IPS-11a (cell line): ENCODE measurements around the gene DST.
"Not testable (repeated sequence)": the region's sequence is repeated elsewhere in the genome, so short reads cannot be mapped to it uniquely, and the experiment has no call there.

Source experiments
- H3K4me3 ChIP-seq: one replicate; pipeline ENCODE4 v1.5.1; 2013; ENCODE audit warnings: low read depth, low read length, control low read depth

Gene DST

GRCh38 chr6:56664029-56664428 lies 21.3 kb upstream of the DST start:
- H3K4me3 ChIP-seq = no peak overlapping the region

- H3K4me3 ChIP-seq = no peak overlapping the region
These were observed 20.7 kb upstream of the DST start for GRCh38 chr6:56663344-56663743.

GRCh38 chr6:56661338-56661737 lies 18.6 kb upstream of the DST start:
- H3K4me3 ChIP-seq = not testable (repeated sequence)

- no peak overlapping the region for H3K4me3 ChIP-seq
These were observed 17.7 kb upstream of the DST start for GRCh38 chr6:56660381-56660730.

- no peak overlapping the region for H3K4me3 ChIP-seq
These were observed 17.2 kb upstream of the DST start for GRCh38 chr6:56659721-56660380.

GRCh38 chr6:56658326-56658725 lies 15.6 kb upstream of the DST start:
- H3K4me3 ChIP-seq = no peak overlapping the region

- no peak overlapping the region for H3K4me3 ChIP-seq
These were observed 14.7 kb upstream of the DST start for GRCh38 chr6:56657354-56657753.

- no peak overlapping the region for H3K4me3 ChIP-seq
These were observed 13.8 kb upstream of the DST start for GRCh38 chr6:56656466-56656865.

- H3K4me3 ChIP-seq = no peak overlapping the region
These were observed 13.3 kb upstream of the DST start for GRCh38 chr6:56655996-56656395.

GRCh38 chr6:56655249-56655648 lies 12.6 kb upstream of the DST start:
- H3K4me3 ChIP-seq = no peak overlapping the region

GRCh38 chr6:56652994-56653393 lies 10.3 kb upstream of the DST start:
- H3K4me3 ChIP-seq = no peak overlapping the region

- no peak overlapping the region for H3K4me3 ChIP-seq
These were observed 9.5 kb upstream of the DST start for GRCh38 chr6:56652231-56652630.

GRCh38 chr6:56650191-56650590 lies 7.5 kb upstream of the DST start:
- no peak overlapping the region for H3K4me3 ChIP-seq

GRCh38 chr6:56649782-56650181 lies 7.1 kb upstream of the DST start:
- H3K4me3 ChIP-seq = no peak overlapping the region

GRCh38 chr6:56649053-56649769 lies 6.5 kb upstream of the DST start:
- H3K4me3 ChIP-seq = no peak overlapping the region

GRCh38 chr6:56647172-56647762 lies 4.6 kb upstream of the DST start:
- H3K4me3 ChIP-seq = no peak overlapping the region

- no peak overlapping the region for H3K4me3 ChIP-seq
These were observed 1.7 kb upstream of the DST start for GRCh38 chr6:56644366-56644765.

GRCh38 chr6:56643379-56644089 lies 845 bp upstream of the DST start:
- H3K4me3 ChIP-seq = no peak overlapping the region

- no peak overlapping the region for H3K4me3 ChIP-seq
These were observed 2.3 kb downstream of the DST start for GRCh38 chr6:56640374-56640773.

GRCh38 chr6:56638760-56639159 lies 3.9 kb downstream of the DST start:
- no peak overlapping the region for H3K4me3 ChIP-seq

GRCh38 chr6:56637640-56638039 lies 5.0 kb downstream of the DST start:
- no peak overlapping the region for H3K4me3 ChIP-seq

- no peak overlapping the region for H3K4me3 ChIP-seq
These were observed 14.6 kb downstream of the DST start for GRCh38 chr6:56628105-56628504.
